ENCODE data around the gene SSH3. TPM values are rescaled to one million over a fixed set of nuclear protein-coding genes. Genes with fewer than 3 reads are reported as not detected.

SSH3 gene
- polyA plus RNA-seq, 1 of the 3 experiments (the other 2 are of a cell fraction), result 13.5 TPM

GRCh38 chr11:67309661-67310061 is 6.3 kb downstream of the SSH3 start:
- Histone ChIP-seq H4K20me1 (ENCODE audit: insufficient read depth) (no peaks in the 10 kb centered on the region), H3K9me2 (no peaks in the 10 kb centered on the region), H3K36me3 (replicated peaks in 1 of 2; ENCODE audit: control insufficient read depth in 1 of 2, insufficient read depth in 2 of 2, low read length in 1 of 2) (peaks cover 0 to 5% of the 10 kb centered on the region in 2 experiments), H3K4me1 (ENCODE audit: control insufficient read depth in 1 of 2, insufficient read depth in 2 of 2, low read depth in 1 of 2, low read length in 1 of 2) (peaks cover 0 to 19% of the 10 kb centered on the region in 2 experiments; a peak in 1 of 4 replicates), H3K27me3 (ENCODE audit: insufficient read depth) (no peaks in the 10 kb centered on the region), H3K9ac (no peak overlapping the region), H2AFZ (ENCODE audit: low read depth) (no peak overlapping the region), H3F3A (replicated peaks; ENCODE audit: insufficient read depth) (peaks cover 7% of the 10 kb centered on the region), H3K9me3 (no peaks in the 10 kb centered on the region), H3K4me3 (ENCODE audit: low read depth in 2 of 2, low read length in 1 of 2) (no peak overlapping the region), H3K79me2 (ENCODE audit: insufficient read depth) (no peaks in the 10 kb centered on the region), H3K27ac (ENCODE audit: low read depth in 2 of 2, low read length in 1 of 2) (no peak overlapping the region), H3K4me2 (no peak overlapping the region)
- WGBS (ENCODE audit: low lambda C conversion rate), result 60% methylated on average over 2 of the region's 14 CpGs
- DNase-seq, result no peak
- TF ChIP-seq MEF2A (IDR thresholded peaks at IDR 0.05; ENCODE audit: borderline replicate concordance, low read depth), result no peak
- TF ChIP-seq MXI1 (IDR thresholded peaks at IDR 0.05; ENCODE audit: low read depth, low read length), result no peak
- no peak for TF ChIP-seq PBX3 (IDR thresholded peaks at IDR 0.05)
- TF ChIP-seq FOXJ3 (CRISPR knock-in tag; IDR thresholded peaks at IDR 0.05), result no peak
- no peak for TF ChIP-seq JUND (IDR thresholded peaks at IDR 0.05)
- no peak for TF ChIP-seq ELF1 (IDR thresholded peaks at IDR 0.05)
- ChIA-PET POLR2A (no interaction called here), CTCF (interaction anchor here (1.9 to 2.7 kb wide), 3 partner anchors 8 to 73 kb away, joined by 5 to 12 read pairs (median 11); no protein-coding TSS in a partner anchor)

- TF ChIP-seq MEF2A (IDR thresholded peaks at IDR 0.05; ENCODE audit: borderline replicate concordance, low read depth), result no peak
- no peak for TF ChIP-seq YY1 (IDR thresholded peaks at IDR 0.05; ENCODE audit: low read depth)
- no peak for TF ChIP-seq USF2 (IDR thresholded peaks at IDR 0.05; ENCODE audit: borderline replicate concordance, low read depth, low read length)
- TF ChIP-seq FOSL2 (IDR thresholded peaks at IDR 0.05; ENCODE audit: borderline replicate concordance, low read depth), result no peak
- TF ChIP-seq CHD2 (IDR thresholded peaks at IDR 0.05; ENCODE audit: low read length, partially characterized antibody), result no peak
- TF ChIP-seq FOXM1 (IDR thresholded peaks at IDR 0.05; ENCODE audit: low read depth), result no peak
- no peak for TF ChIP-seq MAX (IDR thresholded peaks at IDR 0.05; ENCODE audit: low read depth)
- TF ChIP-seq TAF1 (IDR thresholded peaks at IDR 0.05; ENCODE audit: borderline replicate concordance, low read depth, low read length), result no peak
- peaks cover 0 to 19% of the 10 kb centered on the region in 2 experiments; a peak in 1 of 4 replicates for H3K4me1 ChIP-seq (ENCODE audit: control insufficient read depth in 1 of 2, insufficient read depth in 2 of 2, low read depth in 1 of 2, low read length in 1 of 2)
- peaks cover 0 to 5% of the 10 kb centered on the region in 2 experiments for H3K36me3 ChIP-seq (replicated peaks in 1 of 2; ENCODE audit: control insufficient read depth in 1 of 2, insufficient read depth in 2 of 2, low read length in 1 of 2)
- H3K27ac ChIP-seq (ENCODE audit: low read depth in 2 of 2, low read length in 1 of 2), result no peak overlapping the region
- no peaks in the 10 kb centered on the region for H3K9me2 ChIP-seq
- ChIA-PET POLR2A (no interaction called here), CTCF (interaction anchor here (1.0 to 2.7 kb wide), 3 partner anchors 21 to 72 kb away, joined by 3 to 12 read pairs (median 9); no protein-coding TSS in a partner anchor)
- no peak overlapping the region for H3K4me3 ChIP-seq (ENCODE audit: low read depth in 2 of 2, low read length in 1 of 2)
- peaks cover 13% of the 10 kb centered on the region for H3F3A ChIP-seq (replicated peaks; ENCODE audit: insufficient read depth)
- DNase-seq, result no peak
- H3K79me2 ChIP-seq (ENCODE audit: insufficient read depth), result no peaks in the 10 kb centered on the region
- H3K9me3 ChIP-seq, result no peaks in the 10 kb centered on the region
- 98% methylated on average over 9 of the region's 19 CpGs for WGBS (ENCODE audit: low lambda C conversion rate)
- no peaks in the 10 kb centered on the region for H4K20me1 ChIP-seq (ENCODE audit: insufficient read depth)
- H3K4me2 ChIP-seq, result no peak overlapping the region
- H3K27me3 ChIP-seq (ENCODE audit: insufficient read depth), result no peaks in the 10 kb centered on the region
- no peak overlapping the region for H3K9ac ChIP-seq
- no peak overlapping the region for H2AFZ ChIP-seq (ENCODE audit: low read depth)
Observed at GRCh38 chr11:67310246-67311050, 7.1 kb downstream of the SSH3 start.
